DMS153 treated with DMSO at 0.1 percent for 48 hours (cell line): Measurements from ENCODE around the gene GPX8.
A peak's percentile ranks its signal among the peaks of the same experiment; 100 is the strongest.

Experiments
- DNase-seq: peaks from one replicate; lab custom pipeline; 2025; ENCODE audit not compliant: unreplicated experiment; lab: John Stamatoyannopoulos, UW

Gene GPX8

DNA sequence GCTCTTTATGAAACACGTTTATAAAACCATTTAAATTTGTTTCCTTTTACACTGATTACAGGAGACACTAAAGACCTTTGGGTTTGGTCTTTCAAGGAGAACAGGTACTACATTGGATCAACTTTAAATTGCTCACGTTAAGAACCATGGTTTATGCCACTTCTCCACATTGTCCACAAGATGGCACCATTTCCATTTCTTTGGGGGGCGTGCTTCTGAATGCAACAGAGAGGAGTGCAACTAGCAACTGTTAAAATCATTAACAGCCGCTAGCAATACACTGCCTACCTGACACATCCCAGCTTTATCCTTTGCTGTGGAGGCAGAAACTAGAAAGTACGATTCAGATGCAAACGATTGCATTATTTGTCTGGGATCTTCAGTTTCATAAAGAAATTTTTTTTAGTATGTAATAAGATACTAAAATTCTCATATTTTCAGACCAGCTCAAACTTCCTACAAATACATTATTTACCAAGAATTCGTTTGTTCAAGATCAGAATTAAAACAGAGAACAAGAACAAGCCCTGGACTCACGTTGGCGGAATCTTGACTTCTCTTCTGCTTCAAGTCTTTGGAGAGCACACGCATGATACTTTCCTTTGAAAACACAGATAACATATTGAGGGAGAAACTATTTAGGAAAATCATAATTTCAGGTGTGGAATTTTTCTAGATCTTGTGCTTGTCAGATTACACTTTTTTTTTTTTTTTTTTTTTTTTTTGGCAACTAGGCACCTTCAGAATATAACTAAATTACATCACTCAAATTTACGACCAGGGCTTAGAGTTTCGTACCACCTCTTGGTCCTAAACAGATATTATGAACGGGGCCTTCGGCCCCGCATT is 12.3 kb downstream of the GPX8 start:
- peak; percentile 37 for DNase-seq

GRCh38 chr5:55172937-55173686 is 13.1 kb downstream of the GPX8 start, which contains the start of gene CDC20B:
TSS of gene CDC20B (minus strand) at chr5:55173177. CDS start at chr5:55173000, 177 bp downstream.
- DNase-seq: no peak

DNA sequence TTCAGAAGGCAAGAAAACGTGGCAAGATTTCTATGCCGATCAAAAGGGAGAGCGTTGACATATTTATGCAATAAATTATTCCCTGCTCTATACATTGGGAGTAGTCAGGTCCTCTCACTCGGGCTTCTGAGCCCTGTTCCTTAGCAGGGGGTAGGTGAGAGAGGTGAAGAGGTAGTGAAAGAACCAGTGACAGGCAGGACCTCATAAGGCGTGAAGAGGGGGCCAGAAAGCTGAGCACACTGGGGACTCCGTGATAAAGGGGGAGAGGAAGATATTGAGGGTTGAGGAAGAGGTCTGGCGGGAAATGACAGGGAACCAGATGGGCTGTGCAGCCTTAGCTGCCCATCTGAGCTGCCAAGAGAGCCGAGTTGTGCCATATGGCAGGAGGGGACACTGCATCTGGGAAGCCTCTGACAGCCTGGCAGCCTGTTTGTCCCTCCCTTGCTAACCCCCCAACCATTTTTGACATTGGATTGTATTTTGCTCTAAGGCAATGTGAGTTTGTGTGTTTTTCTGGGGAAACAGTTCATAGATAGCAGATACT is 13.8 kb downstream of the GPX8 start:
- DNase-seq: no peak

GRCh38 chr5:55175781-55176175 is 15.8 kb downstream of the GPX8 start:
- no peak for DNase-seq

GRCh38 chr5:55176176-55176818 is 16.3 kb downstream of the GPX8 start:
- peak; percentile 4 for DNase-seq

- no peak for DNase-seq
These were observed 17.1 kb downstream of the GPX8 start for GRCh38 chr5:55177078-55177477.

DNA sequence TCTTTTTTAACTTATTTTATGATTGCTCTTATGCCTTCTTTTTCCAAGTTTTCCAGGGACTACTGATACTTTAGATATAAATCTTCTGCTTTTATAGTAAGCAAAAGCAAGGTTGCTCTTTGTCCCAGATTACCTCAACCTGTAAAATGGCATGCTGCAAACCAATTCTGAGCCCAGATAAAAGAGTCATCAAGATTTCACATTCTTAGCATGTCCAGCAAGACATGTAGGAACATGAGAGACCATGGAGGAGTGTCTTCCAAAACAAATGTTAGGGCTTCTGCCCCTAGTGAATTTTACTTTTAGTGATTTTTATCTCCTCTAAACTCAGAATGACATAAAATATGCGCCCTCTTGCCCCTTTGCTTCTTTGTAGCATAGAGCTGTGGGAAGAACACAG is 20.0 kb downstream of the GPX8 start:
- no peak for DNase-seq

DNA sequence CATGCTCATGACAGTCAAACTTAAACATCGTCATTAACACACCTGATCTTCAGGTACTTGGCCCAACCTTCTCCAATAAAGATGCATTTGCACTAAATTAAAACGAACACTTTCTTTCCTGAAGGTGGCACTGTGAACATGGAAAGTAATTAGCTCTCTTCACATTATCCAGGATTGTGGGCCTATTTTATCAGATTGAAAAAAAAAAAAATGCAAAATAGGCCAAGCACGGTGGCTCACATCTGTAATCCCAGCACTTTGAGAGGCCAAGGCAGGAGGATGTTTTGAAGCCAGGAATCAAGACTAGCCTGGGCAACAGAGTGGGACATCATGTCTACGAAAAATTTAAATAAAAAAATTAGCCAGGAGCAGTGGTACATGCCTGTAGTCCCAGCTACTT is 27.4 kb downstream of the GPX8 start:
- peak; percentile 13 for DNase-seq

DNA sequence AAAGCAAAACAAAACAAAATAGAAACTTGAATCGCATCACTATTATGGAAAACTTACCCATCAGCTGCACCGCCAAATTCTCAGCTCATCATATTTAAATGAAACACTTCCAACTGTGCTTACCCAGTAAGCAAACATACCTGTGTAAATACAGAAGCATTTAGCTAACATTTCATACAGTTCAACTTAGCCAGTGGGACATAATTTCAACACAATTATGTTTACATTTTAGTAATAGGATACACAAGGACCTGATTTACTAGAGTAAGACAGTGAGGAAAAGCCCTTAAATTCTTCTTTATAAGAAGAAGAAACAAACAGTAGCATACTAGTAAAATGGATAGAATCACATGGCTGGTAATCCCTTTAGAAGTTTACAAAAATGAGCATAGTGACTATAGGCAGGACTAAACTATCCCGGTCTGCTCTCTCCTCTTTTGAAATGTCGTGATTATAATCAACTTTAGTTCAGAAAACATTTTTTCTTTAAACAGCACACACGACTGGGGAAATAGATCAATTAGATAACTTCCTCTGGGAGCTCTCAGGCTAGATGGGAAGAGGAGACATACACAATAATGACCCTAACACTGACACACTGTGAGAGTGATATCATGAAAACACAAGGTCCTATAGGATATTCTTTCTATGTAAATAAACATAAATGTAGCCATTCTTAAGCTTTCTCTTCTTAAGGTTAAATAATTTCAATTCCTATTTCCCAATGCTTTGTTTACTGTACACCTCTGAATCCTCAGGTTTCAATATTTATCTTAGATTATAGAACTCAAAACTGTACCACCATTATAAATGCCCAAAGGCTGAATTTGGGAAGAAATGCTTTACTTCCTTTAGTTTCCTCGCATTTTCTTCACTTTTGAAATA is 28.9 kb downstream of the GPX8 start:
- no peak for DNase-seq

GRCh38 chr5:55191165-55191564 is 31.2 kb downstream of the GPX8 start:
- DNase-seq: no peak

DNA sequence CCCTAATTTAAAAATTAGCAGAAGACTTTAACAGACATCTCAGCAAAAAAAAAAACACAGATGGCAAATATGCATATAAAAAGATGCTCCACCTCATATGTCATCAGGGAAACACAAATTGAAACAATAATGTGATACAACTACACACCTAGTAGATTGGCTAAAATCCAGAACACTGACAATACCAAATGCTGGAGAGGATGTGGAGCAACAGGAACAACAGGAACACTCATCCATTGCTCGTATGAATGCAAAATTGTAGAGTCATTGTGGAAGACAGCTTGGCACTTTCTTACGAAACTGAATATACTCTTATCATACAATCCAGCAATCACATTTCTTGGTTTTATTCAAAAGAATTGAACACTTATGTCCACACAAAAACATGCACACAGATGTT is 45.0 kb downstream of the GPX8 start:
- DNase-seq: no peak

DNA sequence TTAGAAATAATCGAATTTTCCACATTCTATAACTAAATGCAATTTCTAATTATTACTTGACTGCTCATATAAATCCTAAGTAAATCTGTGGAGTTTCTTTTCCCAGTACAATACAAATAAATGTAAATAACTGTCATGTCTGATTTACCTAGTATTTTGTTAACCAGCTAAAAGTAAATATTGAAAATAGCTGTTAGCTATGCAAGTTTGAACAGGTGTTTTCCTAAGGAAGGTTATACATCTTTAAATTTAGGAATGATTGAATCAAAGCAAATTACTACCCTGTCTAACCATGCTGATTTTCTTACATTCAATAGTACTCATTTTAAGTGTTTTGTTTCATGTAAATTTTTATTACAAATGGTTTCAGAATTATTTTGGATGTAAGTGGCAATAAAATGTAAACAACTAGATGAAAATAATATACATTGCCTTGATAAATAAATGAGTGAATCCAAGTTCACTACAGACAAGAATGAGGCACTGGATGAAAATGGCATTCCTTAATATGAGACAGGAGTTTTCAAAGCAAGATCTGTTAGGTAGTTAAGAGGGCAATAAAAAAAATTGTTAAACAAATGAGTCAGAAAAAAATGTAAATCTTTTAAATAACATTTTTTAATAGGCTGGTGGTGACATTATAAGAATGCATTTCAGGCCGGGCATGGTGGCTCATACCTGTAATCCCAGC is 51.4 kb downstream of the GPX8 start:
- no peak for DNase-seq
